OCI-LY1 (cell line): ENCODE results near the gene DDX42.

ENCODE experiments used
- CTCF ChIP-seq: fragments of 200-600 bp; sonication (generic), shearing (Covaris generic); IDR thresholded peaks from 2 replicates; pipeline ENCODE4 v1.5.1; 2017; ENCODE audit warnings: mild to moderate bottlenecking, antibody characterized with exemption, low read length, moderate library complexity, mixed read lengths
- EZH2 ChIP-seq: fragments of 200-600 bp; sonication (generic), shearing (Covaris generic); IDR thresholded peaks from 2 replicates; pipeline ENCODE4 v1.8.0; 2017; ENCODE audit warnings: borderline replicate concordance, mixed run types, mild to moderate bottlenecking, antibody characterized with exemption, low read length, moderate library complexity, mixed read lengths

GRCh38 chr17:63775420-63775819 lies 1.4 kb downstream of the DDX42 start:
- TF ChIP-seq CTCF: no peak
- no peak for TF ChIP-seq EZH2
